ENCODE results near the gene TGM2.

GRCh38 chr20:38109591-38110524, 55.2 kb downstream of the TGM2 start:
- TF ChIP-seq CTCF (IDR thresholded peaks at IDR 0.05) (no peak), POLR2A (IDR thresholded peaks at IDR 0.05) (no peak)
